IPS-18a (cell line): ENCODE results near the gene WTIP.

ENCODE experiments used
- H3K27ac ChIP-seq: one replicate; pipeline ENCODE4 v1.5.1; 2013; ENCODE audit warnings: low read length
- H3K27me3 ChIP-seq: one replicate; pipeline ENCODE4 v1.6.1; 2013; ENCODE audit warnings: mild to moderate bottlenecking, low read length; ENCODE audit not compliant: control insufficient read depth, insufficient read depth
- H3K36me3 ChIP-seq: one replicate; pipeline ENCODE4 v1.6.1; 2013; ENCODE audit warnings: low read depth, low read length; ENCODE audit not compliant: control insufficient read depth
- H3K4me1 ChIP-seq: one replicate; pipeline ENCODE4 v1.6.1; 2013; ENCODE audit warnings: low read depth, low read length; ENCODE audit not compliant: control insufficient read depth
- H3K4me3 ChIP-seq: one replicate; pipeline ENCODE4 v1.5.1; 2013; ENCODE audit warnings: low read length
- H3K9ac ChIP-seq: one replicate; pipeline ENCODE4 v1.6.1; 2013; ENCODE audit warnings: mild to moderate bottlenecking, low read length, moderate library complexity
- H3K9me3 ChIP-seq: one replicate; pipeline ENCODE4 v1.6.1; 2013; ENCODE audit warnings: low read depth, low read length; ENCODE audit not compliant: control insufficient read depth

WTIP gene

DNA sequence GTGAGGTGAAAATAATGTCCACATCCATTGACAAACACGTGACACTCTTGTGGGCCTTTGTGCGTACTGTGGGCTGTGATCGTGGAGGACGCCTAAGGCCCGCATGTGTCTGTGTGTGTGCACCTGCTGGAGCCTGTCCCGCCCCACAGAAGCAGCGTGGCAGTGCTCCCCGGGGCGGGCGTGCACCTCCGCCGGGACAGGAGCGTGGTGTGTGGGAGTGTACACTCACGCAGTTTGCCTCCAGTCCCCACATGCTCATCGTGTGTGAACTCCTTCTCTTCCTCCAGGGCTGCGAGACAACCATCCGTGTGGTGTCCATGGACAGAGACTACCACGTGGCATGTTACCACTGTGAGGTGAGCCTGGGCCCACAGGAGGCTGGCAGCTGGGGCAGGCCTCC is 13.9 kb downstream of the WTIP start:
- Histone ChIP-seq H3K9ac (no peak overlapping the region), H3K4me1 (peaks cover 4% of the 10 kb centered on the region), H3K36me3 (peaks cover 18% of the 10 kb centered on the region), H3K4me3 (no peak overlapping the region), H3K27ac (no peak overlapping the region), H3K27me3 (no peaks in the 10 kb centered on the region), H3K9me3 (no peaks in the 10 kb centered on the region)

DNA sequence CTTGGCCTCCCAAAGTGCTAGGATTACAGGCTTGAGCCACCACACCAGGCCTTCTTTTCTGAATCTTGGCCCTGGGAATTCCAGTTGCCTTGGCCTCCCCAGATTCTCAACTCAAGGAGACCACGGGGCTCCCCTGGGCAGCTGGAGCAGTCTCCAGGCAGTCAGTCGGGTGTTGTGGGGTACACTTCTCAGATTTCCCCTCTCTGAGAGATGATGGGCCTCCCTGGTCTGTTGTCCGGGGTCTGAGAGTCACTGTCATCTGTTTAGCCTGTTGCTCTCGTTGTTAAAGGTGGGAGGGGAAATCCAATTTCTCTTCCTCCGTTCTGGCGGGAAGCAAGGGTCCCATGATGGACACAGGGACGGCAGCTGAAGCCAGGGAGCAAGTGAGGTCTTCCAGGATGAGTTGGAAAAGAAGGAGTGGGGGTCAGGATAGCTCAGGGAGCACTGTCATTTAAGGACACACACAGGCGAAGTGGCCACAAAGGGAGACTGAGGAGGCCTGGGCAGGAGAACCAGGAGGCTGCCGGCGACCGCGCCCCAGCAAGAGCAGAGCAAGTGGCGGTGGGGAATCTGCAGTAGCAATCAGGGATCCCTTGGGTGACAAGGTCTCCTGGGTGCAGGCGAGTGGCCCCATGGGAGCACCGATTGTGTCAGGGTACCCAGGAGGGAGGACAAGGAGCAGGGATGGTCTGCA is 15.7 kb downstream of the WTIP start:
- Histone ChIP-seq H3K9ac (no peak overlapping the region), H3K4me1 (peaks cover 7% of the 10 kb centered on the region), H3K27ac (no peak overlapping the region), H3K9me3 (no peaks in the 10 kb centered on the region), H3K36me3 (peaks cover 12% of the 10 kb centered on the region), H3K27me3 (no peaks in the 10 kb centered on the region), H3K4me3 (no peak overlapping the region)

DNA sequence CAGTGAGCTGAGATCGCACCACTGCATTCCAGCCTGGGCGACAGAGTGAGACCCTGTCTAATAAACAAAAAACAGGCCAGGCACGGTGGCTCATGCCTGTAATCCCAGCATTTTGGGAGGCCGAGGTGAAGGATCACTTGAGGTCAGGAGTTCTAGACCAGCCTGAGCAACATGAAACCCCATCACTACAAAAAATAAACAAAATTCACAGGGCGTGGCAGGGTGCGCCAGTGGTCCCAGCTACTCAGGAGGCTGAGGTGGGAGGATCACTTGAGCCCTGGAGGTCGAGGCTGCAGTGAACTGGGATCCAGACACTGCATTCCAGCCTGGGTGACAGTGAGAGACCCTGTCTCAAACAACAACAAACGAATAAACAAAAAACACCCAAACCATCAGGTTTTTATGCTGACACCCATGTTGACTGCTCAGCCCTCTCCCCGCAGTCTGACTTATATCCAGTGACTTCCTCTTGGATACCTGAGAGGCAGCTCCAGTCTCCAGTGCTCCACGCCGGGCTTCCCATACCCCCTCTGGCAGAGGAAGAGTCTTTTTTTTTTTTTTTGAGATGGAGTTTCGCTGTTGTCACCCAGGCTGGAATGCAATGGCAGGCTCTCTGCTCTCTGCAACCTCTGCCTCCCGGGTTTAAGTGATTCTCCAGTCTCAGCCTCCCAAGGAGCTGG is 17.7 kb downstream of the WTIP start:
- Histone ChIP-seq H3K27ac (no peak overlapping the region), H3K4me3 (no peak overlapping the region), H3K9ac (no peak overlapping the region), H3K9me3 (no peaks in the 10 kb centered on the region), H3K4me1 (peaks cover 7% of the 10 kb centered on the region), H3K27me3 (no peaks in the 10 kb centered on the region), H3K36me3 (no peaks in the 10 kb centered on the region)

DNA sequence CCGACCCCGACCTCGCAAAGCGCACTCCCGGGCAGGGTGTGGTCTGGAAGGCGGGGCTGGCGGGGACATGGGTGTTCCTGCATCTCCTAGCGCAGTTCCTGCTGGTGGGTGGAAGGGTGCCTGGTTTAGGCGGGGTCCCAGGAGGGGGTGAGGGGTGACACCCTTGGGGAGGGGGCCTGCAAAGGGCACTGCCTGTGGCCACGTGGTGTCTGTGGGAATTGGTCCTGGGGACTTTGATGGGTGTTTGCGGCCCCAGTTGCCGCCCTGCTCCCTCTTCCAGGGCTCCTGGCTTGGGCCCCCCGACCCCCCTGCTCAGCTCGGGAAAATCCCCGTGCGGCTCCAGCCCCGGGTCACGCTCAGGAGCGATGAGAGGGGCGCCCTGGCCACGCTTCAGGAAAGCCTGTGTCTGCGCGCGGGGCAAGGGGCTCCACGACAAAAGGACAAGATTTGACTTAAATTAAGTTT is 19.1 kb downstream of the WTIP start:
- Histone ChIP-seq H3K4me3 (no peak overlapping the region), H3K36me3 (no peaks in the 10 kb centered on the region), H3K27me3 (no peaks in the 10 kb centered on the region), H3K9me3 (no peaks in the 10 kb centered on the region), H3K4me1 (peaks cover 7% of the 10 kb centered on the region), H3K9ac (no peak overlapping the region), H3K27ac (no peak overlapping the region)

GRCh38 chr19:34501339-34502320 is 20.1 kb downstream of the WTIP start:
- Histone ChIP-seq H3K4me1 (peaks cover 7% of the 10 kb centered on the region), H3K9me3 (no peaks in the 10 kb centered on the region), H3K36me3 (no peaks in the 10 kb centered on the region), H3K4me3 (no peak overlapping the region), H3K9ac (no peak overlapping the region), H3K27ac (no peak overlapping the region), H3K27me3 (no peaks in the 10 kb centered on the region)

GRCh38 chr19:34502582-34503411 is 21.2 kb downstream of the WTIP start:
- no peaks in the 10 kb centered on the region for H3K9me3 ChIP-seq
- no peaks in the 10 kb centered on the region for H3K36me3 ChIP-seq
- H3K9ac ChIP-seq = no peak overlapping the region
- no peak overlapping the region for H3K4me3 ChIP-seq
- peaks cover 7% of the 10 kb centered on the region for H3K4me1 ChIP-seq
- no peak overlapping the region for H3K27ac ChIP-seq
- no peaks in the 10 kb centered on the region for H3K27me3 ChIP-seq

DNA sequence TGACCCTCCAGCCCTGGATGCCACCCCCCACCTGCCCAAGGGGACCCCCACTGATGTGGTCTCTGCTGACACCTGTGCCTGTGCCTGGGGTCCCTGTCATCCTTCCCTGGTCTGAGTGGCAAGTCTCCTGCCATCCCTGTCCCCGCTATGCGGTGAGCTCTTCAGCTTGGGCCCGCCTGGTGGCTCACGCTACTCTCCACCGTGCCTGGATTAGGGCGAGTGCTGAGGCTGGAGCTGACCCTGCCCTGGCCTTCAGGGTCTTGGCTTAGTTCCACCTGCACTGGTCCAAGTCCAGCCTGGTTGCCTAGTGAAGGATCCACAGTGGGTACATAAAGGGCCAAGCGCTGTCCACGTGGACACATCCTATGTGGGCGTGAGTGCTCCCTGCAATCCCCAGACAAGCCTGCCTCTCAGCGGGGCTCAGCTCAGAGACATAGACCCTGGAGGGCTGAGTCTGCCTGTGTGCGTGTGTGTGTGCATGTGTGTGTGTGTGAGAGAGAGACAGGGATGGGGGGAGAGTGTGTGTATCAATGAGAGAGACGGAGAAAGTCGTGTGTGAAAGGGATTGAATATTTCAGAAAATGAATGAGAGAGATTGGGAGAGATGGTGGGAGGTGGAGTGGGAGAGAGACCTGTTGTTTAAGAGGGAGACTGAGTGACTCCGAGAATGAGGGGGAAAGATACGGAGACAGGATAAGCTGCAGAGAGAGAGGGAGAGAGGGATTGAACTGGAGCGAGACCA is 22.1 kb downstream of the WTIP start:
- Histone ChIP-seq H3K36me3 (no peaks in the 10 kb centered on the region), H3K4me1 (peaks cover 7% of the 10 kb centered on the region), H3K27ac (no peak overlapping the region), H3K9ac (no peak overlapping the region), H3K27me3 (no peaks in the 10 kb centered on the region), H3K9me3 (no peaks in the 10 kb centered on the region), H3K4me3 (no peak overlapping the region)

GRCh38 chr19:34504273-34504808 is 22.8 kb downstream of the WTIP start:
- Histone ChIP-seq H3K9ac (no peak overlapping the region), H3K27me3 (no peaks in the 10 kb centered on the region), H3K4me3 (no peak overlapping the region), H3K4me1 (peaks cover 7% of the 10 kb centered on the region), H3K9me3 (no peaks in the 10 kb centered on the region), H3K36me3 (no peaks in the 10 kb centered on the region), H3K27ac (no peak overlapping the region)

DNA sequence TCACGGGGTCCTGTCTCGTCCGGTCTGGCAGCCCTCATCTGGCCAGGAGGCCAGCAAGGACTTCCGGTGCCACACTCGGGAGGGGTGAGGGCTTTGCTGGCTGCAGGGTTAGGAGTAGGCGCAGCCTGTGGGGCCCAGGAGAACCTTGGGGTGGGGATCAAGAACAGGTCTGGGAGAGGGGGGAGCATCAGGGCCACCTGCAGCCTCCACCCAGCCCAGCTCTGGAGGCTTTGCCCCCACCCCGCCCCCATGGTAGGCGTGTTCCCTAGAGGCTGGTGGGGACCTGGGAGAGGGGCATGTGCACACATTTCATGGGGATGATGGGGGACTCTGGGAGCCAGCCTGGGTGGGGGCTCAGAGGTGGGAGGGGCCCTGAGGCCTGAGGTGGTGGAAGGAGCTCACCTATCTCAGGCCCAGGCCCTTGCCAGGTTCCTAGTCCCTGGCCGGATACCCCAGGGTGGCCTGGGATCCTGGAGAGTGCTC is 23.3 kb downstream of the WTIP start:
- no peak overlapping the region for H3K4me3 ChIP-seq
- no peaks in the 10 kb centered on the region for H3K36me3 ChIP-seq

DNA sequence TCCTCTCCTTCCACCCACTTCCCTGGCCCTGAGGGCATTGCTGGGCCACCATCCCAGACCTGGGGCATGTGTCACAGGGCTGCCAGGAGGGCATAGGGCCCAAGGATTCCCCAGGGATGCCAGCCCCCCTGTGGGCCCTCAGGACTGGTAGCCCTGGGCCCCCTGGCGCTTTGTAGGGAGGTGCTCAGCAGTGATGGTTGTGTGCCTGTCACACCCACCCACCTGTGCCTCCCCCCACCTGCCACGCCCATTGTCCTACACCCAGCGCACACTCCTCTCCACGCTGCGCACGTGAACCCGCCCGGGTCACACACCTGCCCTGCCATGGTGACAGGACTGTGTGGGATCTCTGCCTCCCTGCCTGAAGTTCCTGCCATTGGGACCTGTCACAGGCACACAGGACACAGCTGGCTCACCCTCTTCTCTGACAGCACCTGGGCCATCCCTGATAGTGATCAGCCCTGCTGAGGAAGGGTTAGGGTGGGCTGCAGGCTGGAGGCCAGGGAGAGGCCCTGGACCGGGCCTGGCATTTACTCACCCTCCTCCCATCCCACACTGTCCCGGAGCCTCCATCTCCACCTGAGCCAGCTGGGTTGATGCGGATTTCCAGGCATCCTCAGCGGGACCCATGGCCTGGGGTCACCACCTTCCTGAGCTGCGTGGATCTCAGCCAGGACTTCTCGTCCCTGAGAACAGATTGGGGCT is 23.9 kb downstream of the WTIP start:
- H3K9me3 ChIP-seq = no peaks in the 10 kb centered on the region
- H3K27me3 ChIP-seq = no peaks in the 10 kb centered on the region
- H3K4me3 ChIP-seq = no peak overlapping the region
- H3K9ac ChIP-seq = no peak overlapping the region
- peaks cover 3% of the 10 kb centered on the region for H3K4me1 ChIP-seq
- no peak overlapping the region for H3K27ac ChIP-seq
- no peaks in the 10 kb centered on the region for H3K36me3 ChIP-seq

More for the DNA sequence above, 23.3 kb downstream of the WTIP start:
- no peaks in the 10 kb centered on the region for H3K9me3 ChIP-seq
- H3K27me3 ChIP-seq = no peaks in the 10 kb centered on the region
- no peak overlapping the region for H3K9ac ChIP-seq
- H3K4me1 ChIP-seq = peaks cover 7% of the 10 kb centered on the region
- H3K27ac ChIP-seq = no peak overlapping the region
